Kidney (tissue), 14 donors: ENCODE measurements around the gene TIMM10. TPM values are rescaled to one million over a fixed set of nuclear protein-coding genes. Genes with fewer than 3 reads are reported as not detected.

Source experiments
- DNase-seq, 5 donors: peaks; one replicate each; pipeline ENCODE4 v3.0.0-alpha.2; 2013 to 2020
- FAIRE-seq: peaks from 2 replicates; lab custom pipeline; 2012; peaks lifted over from hg19 to GRCh38; lab: Jason Lieb, UNC
- H3K27ac ChIP-seq, 2 donors: one replicate each; pipeline ENCODE4 v1.7.0; 2013; ENCODE audit warnings: low read depth in 2 of 2, low read length in 2 of 2, inconsistent platforms in 1 of 2
- H3K27me3 ChIP-seq: one replicate; pipeline ENCODE4 v1.7.1; 2013; ENCODE audit warnings: low read length, inconsistent platforms; ENCODE audit not compliant: control insufficient read depth, insufficient read depth
- H3K36me3 ChIP-seq, 3 donors: one replicate each; pipeline versions ENCODE4 v1.7.0 to v1.7.1; 2013; ENCODE audit warnings: low read length in 3 of 3, control low read depth in 1 of 3, inconsistent platforms in 1 of 3; ENCODE audit not compliant: insufficient read depth in 3 of 3, control insufficient read depth in 2 of 3
- H3K4me1 ChIP-seq, 3 donors: one replicate each; pipeline versions ENCODE4 v1.7.0 to v1.7.1; 2013; ENCODE audit warnings: low read length in 3 of 3, inconsistent platforms in 1 of 3, low read depth in 1 of 3; ENCODE audit not compliant: control insufficient read depth in 2 of 3, insufficient read depth in 2 of 3
- H3K4me3 ChIP-seq, 3 donors: one replicate each; pipeline versions ENCODE4 v1.7.0 to v1.8.1; 2013; ENCODE audit warnings: low read length in 3 of 3, control low read depth in 1 of 3, inconsistent platforms in 1 of 3
- H3K9ac ChIP-seq, 3 donors: one replicate each; pipeline versions ENCODE4 v1.7.0 to v1.7.1; 2013; ENCODE audit warnings: low read length in 3 of 3, control low read depth in 1 of 3, inconsistent platforms in 1 of 3
- H3K9me3 ChIP-seq, 3 donors: one replicate each; pipeline versions ENCODE4 v1.7.0 to v1.7.1; 2013; ENCODE audit warnings: low read length in 3 of 3, control low read depth in 1 of 3, inconsistent platforms in 1 of 3; ENCODE audit not compliant: control insufficient read depth in 2 of 3, insufficient read depth in 1 of 3
- intact Hi-C: fragments of 100-400 bp; cut with DNase I; formaldehyde crosslinking; loops from one replicate; pipeline ENCODE4 v1.11.1; 2022
- polyA plus RNA-seq: library from polyadenylated mRNA; stranded (reverse); fragments of 350-450 nt; fragmentation: Illumina TruSeq; extraction: RNeasy Lipid Tissue Mini Kit (QIAGEN cat#74804); gene quantifications from one replicate; pipeline ENCODE4 v1.2.3, GENCODE V29; 2014; ENCODE audit warnings: low read depth, low replicate concordance; ENCODE audit not compliant: insufficient read depth
- total RNA-seq: library from RNA; stranded (reverse); fragmentation: NEBNext Ultra II Directional; extraction: Animal tissue kit (Norgen Biotek cat#: 25700); gene quantifications from one replicate; pipeline ENCODE4 v1.2.1, GENCODE V29; 2021
- TF ChIP-seq, protein P1 (sequence below): IDR thresholded peaks from 3 replicates; pipeline ENCODE4 v1.5.1; 2012; ENCODE audit warnings: mild to moderate bottlenecking, moderate library complexity, borderline replicate concordance; ENCODE audit not compliant: insufficient read depth; ENCODE audit errors: extremely low read depth
- donor health status: control.
- donor health status: control.
- donor health status: control.
- donor health status: control.
- donor health status: control.
- donor health status: DM: yes; HTN: yes; CAD: no.
- donor health status: Normal renal cell carcinoma (clear cell type).

TIMM10 gene
- total and polyA plus RNA-seq, 2 donors from 2014 or later, result 38.6 to 174 TPM

DNA sequence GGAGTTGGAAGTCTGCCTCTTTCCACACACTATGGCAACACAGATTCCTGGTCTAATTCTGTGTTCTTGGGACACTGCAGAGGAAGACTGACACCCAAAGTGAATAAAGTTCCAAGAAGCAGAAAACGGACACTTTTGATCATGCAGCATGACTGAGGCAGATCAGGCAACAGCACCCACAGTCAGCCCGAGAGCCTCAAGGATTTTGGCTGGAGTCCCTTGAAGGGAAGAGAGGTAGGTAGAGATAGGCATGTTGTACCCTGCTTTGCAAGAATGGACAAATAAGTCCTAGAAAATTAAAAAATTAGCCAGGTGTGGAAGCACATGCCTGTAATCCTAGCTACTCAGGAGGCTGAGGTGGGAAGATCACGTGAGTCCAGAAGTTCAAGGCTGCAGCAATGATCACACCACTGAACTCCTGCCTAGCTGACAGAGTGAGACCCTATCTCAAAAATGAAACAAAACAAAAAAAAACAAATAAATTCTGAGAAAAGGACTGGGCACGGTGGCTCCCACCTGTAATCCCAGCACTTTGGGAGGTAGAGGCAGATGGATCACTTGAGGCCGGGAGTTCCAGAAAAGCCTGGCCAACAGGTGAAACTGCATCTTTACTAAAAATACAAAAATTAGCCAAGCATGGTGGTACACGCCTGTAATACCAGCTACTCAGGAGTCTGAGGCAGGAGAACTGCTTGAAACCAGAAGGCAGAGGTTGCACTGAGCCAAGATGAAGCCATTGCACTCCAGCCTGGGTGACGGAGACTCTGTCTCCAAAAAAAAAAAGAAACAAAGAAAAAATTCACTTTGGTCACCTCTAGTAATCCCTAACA, 22.0 kb downstream of the TIMM10 start:
- Histone ChIP-seq H3K27ac (no peak overlapping the region), H3K27me3 (no peaks in the 10 kb centered on the region), H3K9ac (no peak overlapping the region), H3K4me3 (no peak overlapping the region), H3K36me3 (no peaks in the 10 kb centered on the region), H3K4me1 (no peaks in the 10 kb centered on the region), H3K9me3 (no peaks in the 10 kb centered on the region)
- DNase-seq (no peak), FAIRE-seq (no peak)
- TF ChIP-seq, protein P1, sequence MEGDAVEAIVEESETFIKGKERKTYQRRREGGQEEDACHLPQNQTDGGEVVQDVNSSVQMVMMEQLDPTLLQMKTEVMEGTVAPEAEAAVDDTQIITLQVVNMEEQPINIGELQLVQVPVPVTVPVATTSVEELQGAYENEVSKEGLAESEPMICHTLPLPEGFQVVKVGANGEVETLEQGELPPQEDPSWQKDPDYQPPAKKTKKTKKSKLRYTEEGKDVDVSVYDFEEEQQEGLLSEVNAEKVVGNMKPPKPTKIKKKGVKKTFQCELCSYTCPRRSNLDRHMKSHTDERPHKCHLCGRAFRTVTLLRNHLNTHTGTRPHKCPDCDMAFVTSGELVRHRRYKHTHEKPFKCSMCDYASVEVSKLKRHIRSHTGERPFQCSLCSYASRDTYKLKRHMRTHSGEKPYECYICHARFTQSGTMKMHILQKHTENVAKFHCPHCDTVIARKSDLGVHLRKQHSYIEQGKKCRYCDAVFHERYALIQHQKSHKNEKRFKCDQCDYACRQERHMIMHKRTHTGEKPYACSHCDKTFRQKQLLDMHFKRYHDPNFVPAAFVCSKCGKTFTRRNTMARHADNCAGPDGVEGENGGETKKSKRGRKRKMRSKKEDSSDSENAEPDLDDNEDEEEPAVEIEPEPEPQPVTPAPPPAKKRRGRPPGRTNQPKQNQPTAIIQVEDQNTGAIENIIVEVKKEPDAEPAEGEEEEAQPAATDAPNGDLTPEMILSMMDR, result no peak
- intact Hi-C loops, result no loop called here

DNA sequence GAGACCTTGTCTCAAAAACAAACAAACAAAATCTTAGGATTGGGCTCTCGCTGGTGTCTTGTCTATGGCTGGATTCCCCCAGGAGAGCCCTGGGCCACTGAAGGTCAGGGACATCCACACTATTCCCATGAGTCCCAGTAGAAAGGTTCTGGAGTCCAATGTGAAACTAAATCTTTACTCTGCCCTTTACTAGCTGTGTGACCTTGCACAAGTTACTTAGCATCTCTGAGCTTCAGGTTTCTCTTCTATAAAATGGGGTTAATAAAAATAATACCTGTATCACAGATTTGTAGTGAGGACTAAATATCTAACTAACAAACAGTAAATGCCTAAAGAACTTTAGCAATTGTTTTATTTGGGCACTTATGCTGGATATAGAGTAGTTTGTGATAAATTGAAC, 24.0 kb downstream of the TIMM10 start:
- no peak for FAIRE-seq
- Histone ChIP-seq H3K4me1 (peaks cover 0 to 5% (median 0%) of the 10 kb centered on the region in 3 donors), H3K9ac (no peak overlapping the region)

DNA sequence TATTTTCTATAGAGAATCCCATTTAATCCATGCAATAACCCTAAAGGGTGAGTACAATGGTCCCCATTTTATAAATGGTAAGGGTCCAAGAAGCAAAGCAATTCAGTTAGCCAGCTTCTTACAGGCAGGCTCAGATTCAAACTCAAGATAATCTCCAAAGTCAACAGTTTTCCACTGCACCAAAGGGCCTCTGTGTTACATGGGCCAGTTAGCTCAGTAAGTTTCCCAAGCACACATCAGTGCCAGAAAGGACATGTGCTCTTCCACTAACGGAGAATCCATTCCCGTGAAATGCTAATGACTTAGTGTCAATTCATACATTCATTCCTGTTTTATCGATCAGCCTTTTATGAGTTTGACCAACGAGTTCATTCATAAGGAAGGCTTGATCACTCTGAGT, 26.0 kb downstream of the TIMM10 start:
- Histone ChIP-seq H3K27me3 (no peaks in the 10 kb centered on the region), H3K9ac (no peak overlapping the region), H3K36me3 (no peaks in the 10 kb centered on the region), H3K4me1 (peaks cover 0 to 12% (median 6%) of the 10 kb centered on the region in 3 donors), H3K4me3 (no peak overlapping the region), H3K9me3 (no peaks in the 10 kb centered on the region), H3K27ac (no peak overlapping the region)
- intact Hi-C loops, result no loop called here
- DNase-seq (no peak), FAIRE-seq (no peak)
- TF ChIP-seq, protein P1, result no peak

More for the DNA sequence above, 24.0 kb downstream of the TIMM10 start:
- no peaks in the 10 kb centered on the region for H3K27me3 ChIP-seq
- no peaks in the 10 kb centered on the region for H3K36me3 ChIP-seq
- no peak overlapping the region for H3K4me3 ChIP-seq
- intact Hi-C loops, result no loop called here
- H3K9me3 ChIP-seq, result no peaks in the 10 kb centered on the region
- H3K27ac ChIP-seq, result no peak overlapping the region
- TF ChIP-seq, protein P1, result no peak
- no peak for DNase-seq
